ENCODE measurements around the gene MLLT3. TPM values are rescaled to one million over a fixed set of nuclear protein-coding genes. Genes with fewer than 3 reads are reported as not detected.

The MLLT3 gene
- total RNA-seq, 4 donors from 2014 or later: 15.1 to 30.5 (median 18.4) TPM

DNA sequence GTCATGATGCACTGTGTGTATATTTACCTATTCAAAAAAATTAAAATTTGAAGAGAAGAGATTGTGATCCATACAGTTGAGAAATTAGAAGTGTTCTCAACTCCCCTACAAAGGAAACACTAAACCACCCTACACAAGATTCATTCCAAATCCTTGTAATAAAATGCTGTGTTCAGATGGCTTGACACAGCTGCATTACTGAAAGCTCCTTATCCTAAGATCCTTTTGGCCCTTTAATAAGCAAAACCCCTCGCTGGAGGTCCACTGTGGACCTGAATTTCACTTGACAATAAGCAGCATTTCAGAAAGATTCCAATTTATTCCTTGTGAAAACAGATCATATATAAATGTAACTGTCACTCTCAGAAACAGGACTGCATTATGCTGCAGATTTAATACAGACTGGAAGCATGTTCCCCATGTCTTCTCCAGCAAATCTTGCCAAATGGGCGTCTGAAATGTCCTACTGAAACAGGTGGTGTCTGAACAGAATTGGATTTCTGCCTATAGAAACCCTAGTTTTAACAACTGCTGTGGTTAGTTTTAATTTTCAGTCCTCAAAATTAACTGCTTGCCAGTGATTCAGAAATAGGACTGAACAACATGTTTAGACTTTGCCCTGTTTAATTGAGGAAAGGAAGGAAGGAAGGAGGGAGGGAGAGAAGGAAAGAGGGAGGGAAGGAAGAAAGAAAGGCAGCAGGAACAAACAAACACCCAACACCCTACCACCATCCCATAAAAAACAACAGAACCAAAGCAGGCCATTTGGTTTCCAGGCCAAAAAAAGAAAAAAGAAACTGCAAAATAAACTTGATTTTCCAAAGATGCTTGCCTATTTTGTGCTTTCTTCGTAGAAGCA is 179.6 kb downstream of the MLLT3 start:
- Histone ChIP-seq H3K4me1 (peaks cover 0 to 5% (median 0%) of the 10 kb centered on the region in 4 donors), H3K9me3 (no peaks in the 10 kb centered on the region), H3K27ac (no peak overlapping the region), H3K36me3 (no peaks in the 10 kb centered on the region), H3K27me3 (no peaks in the 10 kb centered on the region), H3K4me3 (no peak overlapping the region)
- TF ChIP-seq, protein P1, sequence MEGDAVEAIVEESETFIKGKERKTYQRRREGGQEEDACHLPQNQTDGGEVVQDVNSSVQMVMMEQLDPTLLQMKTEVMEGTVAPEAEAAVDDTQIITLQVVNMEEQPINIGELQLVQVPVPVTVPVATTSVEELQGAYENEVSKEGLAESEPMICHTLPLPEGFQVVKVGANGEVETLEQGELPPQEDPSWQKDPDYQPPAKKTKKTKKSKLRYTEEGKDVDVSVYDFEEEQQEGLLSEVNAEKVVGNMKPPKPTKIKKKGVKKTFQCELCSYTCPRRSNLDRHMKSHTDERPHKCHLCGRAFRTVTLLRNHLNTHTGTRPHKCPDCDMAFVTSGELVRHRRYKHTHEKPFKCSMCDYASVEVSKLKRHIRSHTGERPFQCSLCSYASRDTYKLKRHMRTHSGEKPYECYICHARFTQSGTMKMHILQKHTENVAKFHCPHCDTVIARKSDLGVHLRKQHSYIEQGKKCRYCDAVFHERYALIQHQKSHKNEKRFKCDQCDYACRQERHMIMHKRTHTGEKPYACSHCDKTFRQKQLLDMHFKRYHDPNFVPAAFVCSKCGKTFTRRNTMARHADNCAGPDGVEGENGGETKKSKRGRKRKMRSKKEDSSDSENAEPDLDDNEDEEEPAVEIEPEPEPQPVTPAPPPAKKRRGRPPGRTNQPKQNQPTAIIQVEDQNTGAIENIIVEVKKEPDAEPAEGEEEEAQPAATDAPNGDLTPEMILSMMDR (IDR thresholded peaks at IDR 0.05): no peak
- no peak for TF ChIP-seq POLR2A (IDR thresholded peaks at IDR 0.05)
- no peak for DNase-seq

DNA sequence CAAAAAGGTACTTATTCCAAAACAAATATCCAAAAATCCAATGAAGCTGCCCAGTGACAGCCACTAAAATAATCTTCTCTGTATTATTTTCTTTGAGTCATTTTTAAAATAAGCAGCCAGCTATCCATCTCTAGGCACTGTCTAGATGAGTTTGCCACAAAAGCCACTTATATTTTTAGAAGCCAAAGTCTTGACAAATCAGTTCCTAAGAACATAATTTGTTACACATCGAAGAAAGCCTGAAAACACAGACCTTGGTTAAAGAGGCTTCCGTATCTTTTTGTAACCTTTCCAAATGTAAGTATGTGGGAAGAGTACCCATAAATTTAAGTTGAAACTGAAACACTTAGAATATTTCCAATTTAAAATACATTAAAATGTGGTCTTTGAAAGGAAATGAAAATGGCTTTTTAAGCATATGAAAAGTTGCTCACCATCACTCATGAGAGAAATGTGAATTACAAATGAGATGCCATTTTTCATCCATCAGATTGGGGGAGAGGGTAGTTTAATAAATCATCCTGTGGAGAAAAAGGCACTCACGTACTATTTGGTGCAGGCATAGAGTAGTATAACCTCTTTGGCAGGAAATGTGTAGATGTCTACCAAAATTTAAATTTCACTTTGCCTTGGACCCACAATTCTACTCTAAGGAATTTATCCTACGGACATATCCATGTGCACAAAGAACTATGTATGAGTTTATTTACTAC is 180.4 kb downstream of the MLLT3 start:
- Histone ChIP-seq H3K9me3 (no peaks in the 10 kb centered on the region), H3K27me3 (no peaks in the 10 kb centered on the region), H3K4me1 (peaks cover 0 to 5% (median 0%) of the 10 kb centered on the region in 4 donors), H3K27ac (no peak overlapping the region), H3K36me3 (no peaks in the 10 kb centered on the region), H3K4me3 (no peak overlapping the region)
- no peak for DNase-seq
- TF ChIP-seq POLR2A (IDR thresholded peaks at IDR 0.05): no peak
- TF ChIP-seq, protein P1 (IDR thresholded peaks at IDR 0.05): no peak

DNA sequence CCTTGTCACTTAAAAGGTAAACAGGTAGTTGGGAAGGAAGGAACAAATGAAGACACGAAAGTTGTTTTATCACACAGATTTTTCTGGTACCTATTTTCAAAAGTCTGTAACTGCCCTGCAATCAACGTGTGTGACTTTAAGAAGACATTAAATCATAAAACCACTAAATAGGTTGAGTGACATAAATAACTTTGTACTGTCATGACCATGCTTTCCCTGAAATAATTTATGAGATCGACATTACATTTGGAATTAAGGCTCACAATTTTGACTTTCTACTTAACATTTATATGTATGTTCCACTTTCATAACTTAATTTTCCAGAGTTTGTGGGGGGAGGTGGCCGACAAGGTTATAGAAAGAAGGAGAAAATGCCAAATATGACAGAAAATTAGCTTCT is 181.1 kb downstream of the MLLT3 start:
- no peaks in the 10 kb centered on the region for H3K27me3 ChIP-seq
- H3K27ac ChIP-seq: no peak overlapping the region
- DNase-seq: no peak
- no peaks in the 10 kb centered on the region for H3K9me3 ChIP-seq
- peaks cover 0 to 5% (median 0%) of the 10 kb centered on the region in 4 donors for H3K4me1 ChIP-seq
- no peak overlapping the region for H3K4me3 ChIP-seq
- TF ChIP-seq, protein P1 (IDR thresholded peaks at IDR 0.05): no peak
- no peaks in the 10 kb centered on the region for H3K36me3 ChIP-seq

DNA sequence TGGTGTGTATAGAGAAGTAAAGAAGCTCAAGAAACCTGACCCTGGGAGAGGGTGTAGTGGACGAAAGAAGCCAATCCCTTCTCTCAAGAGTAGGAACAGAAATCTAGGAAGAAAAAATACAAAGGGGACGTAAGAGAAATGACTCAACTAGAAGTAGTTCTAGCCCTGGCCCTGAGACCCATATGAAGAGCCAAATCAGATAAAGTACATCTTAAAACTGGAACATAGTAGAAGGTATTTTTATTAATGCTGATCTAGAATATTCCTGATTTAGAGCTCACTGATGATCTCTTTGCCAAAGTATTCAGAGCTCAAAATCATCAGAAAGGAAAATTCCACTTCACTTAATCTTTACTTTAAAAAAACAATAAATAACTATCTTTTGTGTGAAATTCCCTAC is 184.8 kb downstream of the MLLT3 start:
- Histone ChIP-seq H3K4me1 (peaks cover 0 to under 1% (median 0%) of the 10 kb centered on the region in 4 donors), H3K36me3 (no peaks in the 10 kb centered on the region), H3K27me3 (no peaks in the 10 kb centered on the region), H3K4me3 (no peak overlapping the region), H3K9me3 (no peaks in the 10 kb centered on the region), H3K27ac (no peak overlapping the region)
- TF ChIP-seq POLR2A (IDR thresholded peaks at IDR 0.05): no peak
- TF ChIP-seq, protein P1 (IDR thresholded peaks at IDR 0.05): no peak
- no peak for DNase-seq

DNA sequence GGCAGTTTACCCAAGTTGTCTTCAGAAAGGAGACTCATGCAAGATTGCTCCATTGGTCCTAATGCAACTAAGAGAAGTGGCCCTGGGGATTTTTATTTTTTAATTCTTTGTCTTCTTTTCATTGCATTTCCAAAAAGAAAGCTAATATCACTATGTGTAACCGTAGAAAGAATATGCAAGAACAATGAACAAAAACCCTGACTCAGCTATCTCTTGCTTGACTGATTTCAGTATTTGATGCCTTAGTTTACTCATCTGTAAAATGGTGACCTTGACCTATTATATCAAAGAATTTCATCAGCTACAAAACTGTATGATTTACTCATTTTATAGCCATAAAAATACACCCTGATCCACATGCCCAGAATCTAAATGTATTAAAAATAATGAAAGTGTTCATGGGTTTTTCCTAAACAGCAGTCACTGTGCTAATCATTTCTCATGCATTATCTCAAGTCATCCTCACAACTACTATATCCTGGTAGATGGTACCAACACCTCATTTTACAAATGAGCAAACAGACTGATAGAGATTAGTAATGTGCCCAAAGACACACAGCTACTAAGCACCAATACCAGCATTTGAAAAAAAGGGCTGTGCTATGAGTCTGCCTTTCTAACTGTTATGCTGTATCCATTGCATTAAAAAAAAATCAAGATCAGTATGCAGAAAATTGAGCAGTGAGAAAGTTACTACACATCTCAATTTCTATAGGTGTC is 185.7 kb downstream of the MLLT3 start:
- H3K9me3 ChIP-seq: no peaks in the 10 kb centered on the region
- DNase-seq: no peak
- no peaks in the 10 kb centered on the region for H3K36me3 ChIP-seq
- H3K27ac ChIP-seq: no peak overlapping the region
- no peak overlapping the region for H3K4me3 ChIP-seq
- no peak for TF ChIP-seq POLR2A (IDR thresholded peaks at IDR 0.05)
- TF ChIP-seq, protein P1 (IDR thresholded peaks at IDR 0.05): no peak
- H3K4me1 ChIP-seq: no peaks in the 10 kb centered on the region
- H3K27me3 ChIP-seq: no peaks in the 10 kb centered on the region

Data from Peyer's patch (tissue), 4 donors.